GM18499 (cell line): ENCODE measurements around the gene STX2.
"Not testable (repeated sequence)": the region's sequence is repeated elsewhere in the genome, so short reads cannot be mapped to it uniquely, and the experiment has no call there.

Source experiments
- ATAC-seq: cut with Tn5 transposase; IDR thresholded peaks from one replicate; pipeline ENCODE4 v1.9.1; 2021; ENCODE audit warnings: moderate number of reproducible peaks; ENCODE audit not compliant: insufficient read depth, unreplicated experiment

The STX2 gene

DNA sequence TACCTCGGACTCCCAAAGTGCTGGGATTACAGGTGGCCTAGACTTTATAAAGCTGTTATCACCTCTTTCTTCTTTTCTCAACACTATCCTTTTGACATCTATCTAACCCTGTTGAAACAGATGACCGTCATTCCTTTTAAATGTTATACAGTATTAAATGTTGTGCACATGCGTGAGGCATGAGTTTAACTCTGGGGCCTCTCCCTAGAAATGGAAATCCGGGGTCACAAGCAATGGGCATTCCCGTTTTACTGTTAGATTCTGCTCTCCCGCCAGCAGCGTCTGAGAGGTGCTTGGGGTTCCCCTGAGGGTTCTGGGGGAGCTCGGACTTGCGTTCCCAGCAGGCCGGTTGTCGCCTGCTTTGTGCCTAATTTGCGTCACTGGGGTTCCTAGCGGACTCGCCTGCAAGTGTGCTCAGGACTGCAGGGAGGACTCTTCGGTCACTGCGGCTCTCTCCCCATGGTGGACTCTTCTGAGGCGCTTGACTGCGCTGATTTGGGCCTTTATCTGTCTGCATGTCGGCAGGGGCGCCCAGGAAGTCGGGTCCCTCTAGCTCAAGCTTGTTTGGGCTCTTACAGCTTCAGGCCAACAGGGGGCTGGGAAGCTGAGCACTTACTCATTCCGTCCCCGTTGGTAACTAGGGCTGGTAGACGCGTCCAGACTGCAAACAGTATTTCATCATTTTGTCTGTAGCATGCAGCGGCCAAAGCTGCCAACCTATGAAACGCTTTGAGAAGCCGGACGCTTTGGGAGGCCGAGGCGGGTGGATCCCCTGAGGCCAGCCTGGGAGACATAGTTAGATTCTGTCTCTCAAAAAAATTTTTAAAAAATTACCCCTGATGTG, 31.6 kb upstream of the STX2 start:
- ATAC-seq, result peak; percentile 69

DNA sequence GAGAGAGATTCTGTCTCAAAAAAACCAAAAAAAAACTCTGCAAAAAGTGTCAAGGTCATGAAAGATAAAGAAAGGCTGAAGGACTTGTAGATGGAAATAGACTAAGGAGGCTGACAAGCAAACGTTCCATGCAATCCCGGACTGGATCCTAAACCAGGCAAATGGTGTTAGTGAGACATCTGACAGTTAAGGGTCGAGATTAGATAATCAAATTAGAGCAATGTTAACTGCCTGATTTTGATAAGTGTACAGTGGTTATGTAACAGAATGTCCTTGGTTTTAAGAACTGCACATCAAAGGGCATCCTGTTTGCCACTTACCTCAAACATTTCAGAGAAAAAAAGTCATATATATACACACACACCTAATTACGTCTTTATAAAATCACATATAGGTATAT, 29.4 kb upstream of the STX2 start:
- ATAC-seq, result no peak

DNA sequence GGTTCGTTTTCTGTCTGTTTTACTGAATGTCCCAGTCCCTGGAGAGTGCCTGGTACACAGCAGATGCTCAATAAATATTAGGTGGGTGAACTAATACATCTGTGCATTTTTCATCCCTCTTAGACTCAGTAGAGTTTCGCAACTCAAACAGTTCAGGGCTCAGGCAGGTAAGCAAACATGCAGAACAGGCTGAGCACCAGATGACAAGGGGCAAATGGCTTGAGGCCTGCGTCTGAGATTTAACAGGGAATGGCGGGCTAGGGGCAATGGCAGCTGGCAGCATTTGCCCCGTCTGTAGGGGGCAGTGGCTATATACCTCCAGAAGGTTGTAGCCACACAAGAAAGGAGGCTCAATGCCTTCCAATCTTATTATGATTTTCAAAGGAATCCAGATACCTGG, 24.2 kb upstream of the STX2 start:
- no peak for ATAC-seq

DNA sequence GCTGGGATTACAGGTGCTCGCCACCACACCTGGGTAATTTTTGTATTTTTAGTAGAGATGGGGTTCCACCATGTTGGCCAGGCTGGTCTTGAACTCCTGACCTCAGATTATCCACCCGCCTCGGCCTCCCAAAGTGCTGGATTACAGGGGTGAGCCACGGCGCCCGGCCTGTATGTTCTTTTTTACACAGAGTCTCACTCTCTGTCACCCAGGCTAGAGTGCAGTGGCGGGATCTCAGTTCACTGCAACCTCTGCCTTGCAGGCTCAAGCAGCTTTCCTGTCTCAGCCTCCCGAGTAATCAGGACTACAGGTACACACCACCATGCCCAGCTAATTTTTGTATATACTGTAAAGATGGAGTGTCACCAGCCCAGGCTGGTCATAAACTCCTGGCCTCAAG, 23.7 kb upstream of the STX2 start:
- not testable (repeated sequence) for ATAC-seq

DNA sequence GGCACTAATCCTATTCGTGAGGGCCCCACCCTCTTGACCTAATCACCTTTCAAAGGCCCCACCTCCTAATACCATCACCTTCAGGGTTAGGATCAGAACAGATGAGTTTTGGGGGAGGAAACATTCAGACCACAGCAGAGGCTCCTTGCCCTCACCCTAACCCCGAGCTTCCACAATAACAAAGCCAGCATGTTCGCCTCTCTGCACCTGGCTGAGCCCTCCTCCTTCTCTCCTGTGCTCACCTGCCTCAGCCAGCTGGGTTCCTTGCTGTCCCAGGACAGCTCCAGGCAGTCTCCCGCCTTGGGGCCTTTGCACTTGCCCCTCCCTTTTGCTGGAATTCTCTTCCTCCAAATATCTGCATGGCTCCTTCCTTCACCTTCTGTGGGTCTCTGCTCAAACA, 23.1 kb upstream of the STX2 start:
- ATAC-seq, result no peak

DNA sequence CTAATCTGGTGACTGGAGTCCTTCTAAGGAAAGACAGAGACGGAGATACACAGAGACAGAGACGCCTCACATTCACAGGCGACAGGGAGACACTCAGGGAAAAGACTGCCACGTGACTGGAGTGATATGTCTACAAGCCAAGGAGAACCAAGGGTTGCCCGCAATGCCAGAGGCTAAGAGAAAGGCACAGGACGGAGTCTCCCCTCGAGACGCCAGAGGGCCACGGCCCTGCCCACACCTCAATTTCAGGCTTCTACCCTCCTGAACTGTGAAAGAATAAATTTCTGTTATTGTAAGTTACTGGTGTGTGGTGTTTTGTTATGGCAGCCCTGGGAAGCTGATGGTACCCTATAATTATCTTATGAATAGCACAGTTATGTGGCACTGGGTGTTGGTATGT, 21.3 kb upstream of the STX2 start:
- ATAC-seq, result no peak

DNA sequence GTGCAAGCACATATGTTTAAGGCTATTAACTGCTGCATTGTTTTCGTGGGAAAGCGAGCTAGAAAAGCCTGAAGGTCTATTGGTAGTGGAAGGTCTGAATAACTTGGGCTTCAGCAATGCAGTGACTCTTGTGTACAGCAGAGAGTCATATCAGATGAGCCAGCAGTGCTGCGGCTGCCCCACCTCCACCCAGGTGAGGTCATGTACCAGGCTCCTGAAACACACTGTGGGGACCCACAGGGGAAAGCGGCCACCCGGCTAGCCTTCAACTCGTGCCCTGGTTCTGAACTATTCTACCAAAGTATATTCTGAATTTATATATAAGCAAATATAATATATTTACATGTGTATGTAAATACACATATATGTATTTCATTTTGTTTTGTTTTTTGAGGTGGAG, 20.1 kb upstream of the STX2 start:
- ATAC-seq, result no peak

DNA sequence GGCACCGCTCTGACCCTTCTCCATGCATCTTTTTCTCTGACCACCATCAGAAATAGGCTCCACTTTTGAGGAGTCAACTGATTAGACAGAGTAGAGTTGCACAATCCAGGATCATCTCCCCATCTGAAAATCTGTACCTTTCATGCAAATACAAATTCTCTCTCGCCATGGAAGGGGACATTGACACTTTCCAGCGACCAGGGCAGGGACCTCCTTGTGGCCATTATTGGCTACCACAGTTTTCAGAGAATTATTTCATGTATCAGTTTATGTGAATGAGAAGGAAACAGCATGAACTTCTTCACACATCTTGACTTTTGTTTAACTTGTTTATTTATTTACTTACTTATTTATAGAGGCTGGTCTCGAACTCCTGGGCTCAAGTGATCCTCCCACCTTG, 19.0 kb upstream of the STX2 start:
- ATAC-seq, result no peak

DNA sequence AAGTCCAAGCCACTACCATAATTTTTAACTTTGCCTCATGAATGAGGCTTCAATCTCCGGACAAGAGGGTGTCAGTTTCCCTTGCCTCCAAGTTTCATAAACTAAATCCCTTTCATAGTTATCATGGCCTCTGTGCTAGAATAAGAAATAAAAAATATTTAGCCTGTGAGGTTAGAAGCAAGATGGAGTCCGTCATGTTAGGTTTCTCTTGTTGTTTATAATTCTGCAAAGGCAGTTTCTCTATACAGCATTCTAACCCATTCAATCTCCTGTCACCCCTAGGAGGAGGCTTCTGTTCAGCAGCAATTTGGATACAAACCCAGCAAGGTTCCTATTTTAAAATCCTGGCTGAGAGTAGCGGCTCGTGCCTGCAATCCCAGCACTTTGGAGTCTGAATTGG, 17.0 kb upstream of the STX2 start:
- no peak for ATAC-seq

DNA sequence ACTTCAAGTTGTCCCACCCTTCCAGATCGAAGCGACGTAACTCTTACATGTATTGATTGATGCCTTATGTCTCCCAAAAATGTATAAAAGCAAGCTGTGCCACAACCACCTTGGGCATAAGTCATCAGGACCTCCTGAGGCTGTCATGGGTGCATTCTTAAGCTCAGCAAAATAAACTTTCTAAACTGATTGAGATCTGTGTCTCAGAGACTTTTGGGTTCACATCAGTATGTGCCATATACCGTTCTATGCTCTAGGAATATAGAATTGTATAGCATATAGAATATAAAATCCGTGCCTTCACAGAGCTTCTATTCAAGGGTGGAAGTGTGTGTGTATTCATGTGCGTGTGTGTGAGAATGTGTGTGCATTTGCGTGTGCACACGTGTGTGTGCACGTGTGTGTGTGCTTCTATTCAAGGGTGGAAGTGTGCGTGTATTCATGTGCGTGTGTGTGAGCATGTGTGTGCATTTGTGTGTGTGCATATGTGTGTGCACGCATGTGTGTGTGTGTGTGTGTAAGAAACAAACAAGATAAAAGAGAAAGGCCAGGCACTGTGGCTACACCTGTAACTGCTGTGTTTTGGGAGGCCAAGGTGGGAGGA, 11.5 kb upstream of the STX2 start:
- ATAC-seq, result no peak

DNA sequence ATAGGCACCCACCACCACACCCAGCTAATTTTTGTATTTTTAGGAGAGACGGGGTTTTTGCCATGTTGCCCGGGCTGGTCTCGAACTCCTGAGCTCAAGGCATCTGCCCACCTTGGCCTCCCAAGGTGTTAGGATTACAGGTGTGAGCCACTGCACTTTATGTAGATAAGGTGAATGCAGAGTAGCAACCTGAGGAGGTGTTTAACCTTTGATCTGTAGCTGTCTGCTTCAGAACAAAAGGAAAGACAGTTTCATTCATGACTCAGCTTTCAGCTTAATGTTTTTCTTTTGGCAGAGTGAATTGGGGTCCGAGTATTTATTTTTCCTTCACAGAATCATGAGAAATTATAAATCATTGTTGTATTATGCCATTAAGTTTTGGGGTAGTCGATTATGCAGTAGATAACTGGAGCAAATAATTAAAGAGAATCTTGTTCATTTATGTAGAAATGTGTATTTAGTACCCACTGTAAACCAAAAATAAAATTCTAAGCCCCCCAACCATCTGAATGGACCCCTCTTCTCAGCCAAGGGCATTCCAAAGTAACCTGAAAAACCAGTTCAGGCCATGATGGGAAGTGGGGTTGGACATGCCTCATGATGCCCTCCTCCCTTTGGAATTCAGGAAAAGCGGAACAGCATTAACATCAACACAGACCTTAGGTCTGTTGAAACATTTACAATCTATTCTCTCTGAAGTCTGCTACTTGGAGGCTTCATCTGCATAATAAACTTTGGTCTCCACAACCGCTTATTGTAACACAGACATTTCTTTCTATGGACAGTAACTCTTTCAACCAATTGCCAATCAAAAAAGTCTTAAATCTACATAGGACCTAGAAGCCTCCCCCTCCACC, 10.7 kb upstream of the STX2 start:
- no peak for ATAC-seq

DNA sequence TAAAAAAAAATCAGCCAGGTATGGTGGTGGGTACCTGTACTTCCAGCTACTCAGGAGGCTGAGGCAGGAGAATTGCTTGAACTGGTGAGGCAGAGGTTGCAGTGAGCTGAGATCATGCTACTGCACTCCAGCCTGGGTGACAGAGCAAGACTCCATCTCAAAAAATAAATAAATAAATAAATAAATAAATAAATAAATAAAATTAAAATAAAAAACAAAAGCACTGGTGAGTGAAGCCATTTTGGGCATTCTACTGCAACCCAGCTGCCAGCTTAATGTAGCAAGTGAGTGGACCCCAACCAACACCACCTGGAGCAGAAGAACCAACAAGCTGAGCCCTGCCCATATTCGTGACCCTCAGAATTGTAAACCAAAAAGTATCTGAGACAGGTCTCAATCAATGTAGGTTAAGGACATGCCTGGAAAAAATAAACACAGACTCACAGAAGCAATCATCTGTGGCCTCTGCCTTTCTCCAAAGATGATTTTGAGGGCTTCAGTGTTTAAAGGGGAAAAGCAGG, 9.8 kb upstream of the STX2 start:
- ATAC-seq, result not testable (repeated sequence)

DNA sequence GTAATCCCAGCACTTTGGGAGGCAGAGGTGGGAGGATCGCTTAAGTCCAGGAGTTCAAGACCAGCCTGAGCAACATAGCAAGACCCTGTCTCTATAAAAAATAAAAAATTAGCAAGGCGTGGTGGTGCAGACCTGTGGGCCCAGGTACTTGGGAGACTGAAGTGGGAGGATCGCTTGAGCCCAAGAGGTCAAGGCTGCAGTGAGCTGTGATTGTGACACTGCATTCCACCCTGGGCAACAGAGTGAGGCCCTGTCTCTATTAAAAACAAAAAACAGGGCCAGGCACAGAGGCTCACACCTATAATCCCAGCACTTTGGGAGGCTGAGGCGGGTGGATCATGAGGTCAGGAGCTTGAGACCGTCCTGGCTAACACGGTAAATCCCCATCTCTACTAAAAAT, 9.1 kb upstream of the STX2 start:
- ATAC-seq, result not testable (repeated sequence)

DNA sequence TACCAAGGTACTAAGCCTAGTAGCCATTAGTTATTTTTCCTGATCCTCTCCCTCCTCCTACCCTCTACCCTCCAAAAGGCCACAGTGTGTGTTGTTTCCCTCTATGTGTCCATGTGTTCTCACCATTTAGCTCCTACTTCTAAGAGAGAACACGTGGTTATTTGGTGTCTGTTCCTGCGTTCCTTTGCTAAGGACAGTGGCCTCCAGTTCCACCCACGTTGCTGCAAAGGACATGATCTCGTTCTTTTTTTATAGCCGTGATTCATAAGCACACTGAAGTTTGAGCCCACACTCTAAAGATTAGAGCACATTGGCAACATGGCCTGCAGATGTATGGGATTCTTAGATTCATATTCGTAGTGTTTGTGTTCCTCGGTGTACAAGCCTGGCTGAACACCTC, 8.1 kb upstream of the STX2 start:
- no peak for ATAC-seq

DNA sequence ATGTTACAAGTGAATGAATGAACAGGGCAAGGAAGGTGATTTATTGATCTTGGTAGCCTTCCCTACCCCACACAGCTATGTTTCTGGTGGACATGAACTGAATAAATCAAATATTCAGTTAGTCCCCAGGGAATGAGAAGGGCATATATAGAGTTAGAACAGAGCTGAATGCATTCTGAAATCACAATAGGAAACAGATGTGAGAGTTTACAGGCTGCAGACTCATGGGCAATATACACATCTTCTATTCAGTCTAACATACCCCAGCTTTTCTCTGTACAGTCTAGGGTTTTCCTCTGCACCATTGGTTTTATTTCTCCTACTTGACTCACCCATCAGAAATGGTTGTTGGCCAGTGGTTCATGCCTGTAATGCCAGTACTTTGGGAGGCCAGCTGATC, 7.3 kb upstream of the STX2 start:
- no peak for ATAC-seq

DNA sequence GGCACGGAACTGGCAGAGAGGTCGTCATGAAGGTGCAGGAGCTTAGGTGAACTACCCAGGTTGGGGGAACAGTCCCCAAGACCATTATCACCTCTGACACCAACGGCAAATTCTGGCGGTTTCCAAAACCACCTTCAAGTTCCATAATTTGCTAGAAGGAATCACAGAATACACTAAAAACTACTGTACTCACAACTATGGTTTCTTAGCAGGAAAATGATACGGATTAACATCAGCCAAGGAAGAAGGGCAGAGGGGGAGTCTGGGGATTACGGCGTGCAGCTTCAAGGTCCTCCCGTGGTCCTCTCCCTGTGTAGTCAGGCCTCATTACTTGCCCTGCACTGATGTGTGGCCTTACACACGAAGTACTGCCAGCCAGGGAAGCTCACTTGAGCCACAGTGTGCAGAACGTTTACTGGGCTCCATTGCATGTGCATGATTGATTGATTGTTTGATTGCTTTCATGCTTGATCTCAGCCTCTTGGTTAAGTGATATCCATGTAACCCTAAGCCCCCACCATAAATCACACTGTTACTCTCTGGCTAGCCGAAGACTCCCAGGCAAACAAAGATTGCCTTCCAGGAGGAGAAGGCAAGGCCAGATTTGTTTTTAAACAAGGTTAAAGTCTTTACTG, 837 bp upstream of the STX2 start:
- ATAC-seq, result no peak

DNA sequence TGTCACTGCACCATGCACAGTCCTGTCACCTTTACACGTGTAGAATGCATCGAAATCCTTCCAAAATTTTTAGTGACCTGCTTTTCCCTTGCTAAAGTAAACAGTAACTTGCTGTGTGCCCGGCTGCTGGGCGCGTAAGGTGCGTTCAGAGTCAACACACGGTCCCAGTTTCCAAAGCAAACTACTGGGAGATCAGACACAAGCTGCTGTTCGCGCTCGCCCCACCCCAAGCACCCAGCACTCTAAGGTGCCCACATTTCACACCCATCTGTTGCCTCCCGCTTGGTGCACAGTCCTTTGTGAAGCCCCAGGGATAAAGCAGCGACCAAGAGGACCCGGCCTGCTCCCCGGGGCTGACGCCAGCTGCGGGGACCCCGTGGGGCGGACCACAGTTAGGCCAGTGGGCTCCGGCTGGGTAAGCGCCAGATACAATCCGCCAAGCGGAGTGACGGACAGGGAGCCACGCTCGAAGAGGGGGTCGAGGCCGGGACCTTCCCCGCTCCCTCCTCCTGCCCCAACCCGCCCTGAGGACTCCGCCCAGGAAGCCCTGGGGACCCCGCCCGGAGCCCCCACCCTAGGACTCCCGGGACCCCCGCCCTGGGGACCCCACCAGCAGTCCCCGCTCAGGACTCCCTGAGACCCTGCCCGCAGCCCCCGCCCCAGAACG, 633 bp downstream of the STX2 start:
- ATAC-seq, result no peak

DNA sequence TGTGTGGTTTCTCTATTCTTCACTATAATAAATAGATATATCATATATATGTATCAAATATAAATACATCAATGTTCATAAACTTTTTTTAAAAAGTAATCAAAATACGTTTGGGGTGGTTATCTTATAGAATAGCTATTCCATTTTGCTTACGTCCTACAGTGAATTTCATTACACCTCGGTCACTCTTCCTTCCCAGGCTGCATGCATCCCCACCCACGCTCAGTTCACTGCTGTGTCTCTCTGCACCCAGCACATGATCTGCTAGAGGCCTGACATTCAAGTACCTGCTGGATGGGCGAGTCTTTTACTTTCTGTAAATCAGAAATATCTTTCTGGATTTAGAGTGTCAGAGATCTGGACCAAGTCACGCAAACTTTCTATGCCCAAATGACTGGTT, 3.6 kb downstream of the STX2 start:
- ATAC-seq, result no peak

DNA sequence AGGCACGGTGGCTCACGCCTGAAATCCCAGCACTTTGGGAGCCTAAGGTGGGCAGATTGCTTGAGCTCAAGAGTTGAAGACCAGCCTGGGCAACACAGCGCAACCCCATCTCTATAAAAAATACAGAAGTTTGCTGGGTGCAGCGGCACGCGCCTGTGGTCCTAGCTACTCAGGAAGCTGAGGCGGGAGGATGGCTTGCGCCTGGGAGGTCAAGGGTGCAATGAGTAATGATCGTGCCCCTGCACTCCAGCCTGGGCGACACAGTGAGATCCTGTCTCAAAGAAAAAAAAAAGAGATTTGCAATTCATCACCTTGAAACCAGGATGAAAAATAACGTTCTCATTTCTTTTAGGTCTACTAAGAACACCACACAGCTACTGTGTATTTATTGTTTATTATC, 4.0 kb downstream of the STX2 start:
- no peak for ATAC-seq
